IMR-90 (cell line): ENCODE results near the gene TMEM170B.

Experiments used
- MXI1 ChIP-seq: IDR thresholded peaks from 2 replicates; pipeline ENCODE4 v1.6.1; 2012; ENCODE audit warnings: low read depth, mild to moderate bottlenecking, low read length, moderate library complexity, borderline replicate concordance
- POLR2A ChIP-seq: IDR thresholded peaks from 2 replicates; pipeline ENCODE4 v1.6.1; 2012; ENCODE audit warnings: mild to moderate bottlenecking, low read depth, low read length

DNA sequence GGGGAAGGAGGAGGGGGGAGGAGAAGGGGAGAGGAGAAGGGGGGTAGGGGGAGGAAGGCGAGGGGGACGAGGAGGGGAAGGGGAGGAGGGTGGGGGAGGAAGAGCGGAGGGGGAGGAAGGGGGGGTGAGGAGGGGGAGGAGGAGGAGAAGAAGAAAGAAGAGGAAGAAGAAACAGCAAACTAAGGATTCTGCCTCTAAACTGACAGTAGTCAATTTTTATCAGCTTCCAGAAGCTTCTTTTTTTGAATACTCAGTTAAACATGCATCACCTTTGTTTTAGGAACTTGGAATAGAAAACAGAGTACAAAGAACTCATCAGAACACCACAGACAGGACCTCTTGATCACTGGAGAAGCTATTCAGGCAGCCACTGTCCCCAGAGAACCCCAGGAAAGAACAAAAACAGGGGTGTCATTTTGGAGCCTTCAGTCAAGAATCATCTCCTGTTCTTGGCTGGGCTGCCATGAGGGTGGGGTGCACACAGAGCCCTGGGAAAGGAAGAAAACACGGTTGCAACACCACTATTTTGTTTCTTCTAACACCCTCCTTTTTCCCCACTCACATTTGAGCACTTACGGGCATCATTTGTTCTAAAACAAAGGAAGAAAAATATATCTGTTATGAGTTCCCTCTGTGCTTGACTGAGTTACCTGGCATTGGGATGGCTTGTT, 67.4 kb downstream of the TMEM170B start:
- TF ChIP-seq MXI1, result no peak
- no peak for TF ChIP-seq POLR2A
